Thoracic aorta (tissue), 2 donors: ENCODE results near the gene SDK1. TPM values are rescaled to one million over a fixed set of nuclear protein-coding genes. Genes with fewer than 3 reads are reported as not detected.

ENCODE experiments used
- ATAC-seq: fragments of 150-250 bp; one replicate; pipeline ENCODE4 v1.8.0; 2017; ENCODE audit warnings: low read depth; ENCODE audit not compliant: insufficient number of reproducible peaks, low FRiP score
- DNase-seq: peaks from one replicate; pipeline ENCODE4 v3.0.0-alpha.2; 2020; ENCODE audit warnings: low spot score
- H3K27ac ChIP-seq, 2 donors: fragments of 200-600 bp; sonication (generic); 1 replicate in 1 of 2; 2 replicates in 1 of 2; pipeline ENCODE4 v1.5.1; 2016; ENCODE audit warnings: mild to moderate bottlenecking in 2 of 2, moderate library complexity in 2 of 2
- H3K27me3 ChIP-seq: fragments of 200-600 bp; sonication (generic); replicated peaks from 2 replicates; pipeline ENCODE4 v1.6.0; 2016; ENCODE audit warnings: mild to moderate bottlenecking; ENCODE audit not compliant: insufficient read depth
- H3K36me3 ChIP-seq: fragments of 200-600 bp; sonication (generic); one replicate; pipeline ENCODE4 v1.5.1; 2016
- H3K4me1 ChIP-seq, 2 donors: fragments of 200-600 bp; sonication (generic); 1 replicate in 1 of 2; 2 replicates in 1 of 2; pipeline versions ENCODE4 v1.5.1 to v1.6.0; 2016; ENCODE audit warnings: low read depth in 2 of 2, mild to moderate bottlenecking in 1 of 2; ENCODE audit not compliant: control insufficient read depth in 1 of 2
- H3K4me3 ChIP-seq: fragments of 200-600 bp; sonication (generic); 2 replicates; pipeline ENCODE4 v1.5.1; 2016; ENCODE audit warnings: mild to moderate bottlenecking
- H3K9me3 ChIP-seq: fragments of 200-600 bp; sonication (generic); 2 replicates; pipeline ENCODE4 v1.5.1; 2016
- CTCF ChIP-seq: fragments of 200-600 bp; sonication (generic); IDR thresholded peaks from one replicate; pipeline ENCODE4 v1.5.1; 2019; ENCODE audit warnings: antibody characterized with exemption
- total RNA-seq, 2 donors: library from RNA; depleted of rRNA; stranded (reverse); fragments of >200 nt; gene quantifications; one replicate each; pipeline versions ENCODE4 v1.1.0 to v1.2.3, GENCODE V29; 2016

SDK1 gene
- total RNA-seq, 2 donors from 2014 or later: 27.5 to 29.2 TPM

- H3K4me1 ChIP-seq: peaks cover 0 to 5% of the 10 kb centered on the region in 2 donors
- no peaks in the 10 kb centered on the region for H3K36me3 ChIP-seq
- no peak for TF ChIP-seq CTCF
- ATAC-seq (no peak), DNase-seq (no peak)
- H3K4me3 ChIP-seq: no peak overlapping the region
- no peaks in the 10 kb centered on the region for H3K9me3 ChIP-seq
- H3K27ac ChIP-seq: no peak overlapping the region
- H3K27me3 ChIP-seq: no peaks in the 10 kb centered on the region
Observed at GRCh38 chr7:3265388-3265787, 35.7 kb upstream of the SDK1 start.

GRCh38 chr7:3266240-3266639 lies 34.8 kb upstream of the SDK1 start:
- TF ChIP-seq CTCF: no peak
- H3K27me3 ChIP-seq: no peaks in the 10 kb centered on the region
- ATAC-seq: no peak

GRCh38 chr7:3267966-3268690 lies 32.9 kb upstream of the SDK1 start:
- DNase-seq (no peak), ATAC-seq (no peak)
- H3K9me3 ChIP-seq: no peaks in the 10 kb centered on the region
- TF ChIP-seq CTCF: no peak
- no peaks in the 10 kb centered on the region for H3K27me3 ChIP-seq
- H3K4me1 ChIP-seq: peaks cover 0 to 8% of the 10 kb centered on the region in 2 donors
- no peak overlapping the region for H3K4me3 ChIP-seq
- H3K36me3 ChIP-seq: no peaks in the 10 kb centered on the region
- no peak overlapping the region for H3K27ac ChIP-seq

More at GRCh38 chr7:3266240-3266639, 34.8 kb upstream of the SDK1 start:
- no peak overlapping the region for H3K4me3 ChIP-seq
- DNase-seq: no peak
- no peaks in the 10 kb centered on the region for H3K4me1 ChIP-seq
- no peaks in the 10 kb centered on the region for H3K9me3 ChIP-seq
- H3K27ac ChIP-seq: no peak overlapping the region
- no peaks in the 10 kb centered on the region for H3K36me3 ChIP-seq

- no peak for DNase-seq
- Histone ChIP-seq H3K27ac (no peak overlapping the region), H3K36me3 (no peaks in the 10 kb centered on the region), H3K9me3 (no peaks in the 10 kb centered on the region), H3K4me1 (peaks cover 0 to 13% of the 10 kb centered on the region in 2 donors), H3K4me3 (no peak overlapping the region), H3K27me3 (no peaks in the 10 kb centered on the region)
- no peak for ATAC-seq
- no peak for TF ChIP-seq CTCF
Observed at GRCh38 chr7:3270362-3270761, 30.7 kb upstream of the SDK1 start.

GRCh38 chr7:3271298-3271697 lies 29.8 kb upstream of the SDK1 start:
- ATAC-seq (no peak), DNase-seq (no peak)
- Histone ChIP-seq H3K9me3 (no peaks in the 10 kb centered on the region), H3K27me3 (no peaks in the 10 kb centered on the region), H3K27ac (no peak overlapping the region), H3K4me1 (peaks cover 0 to 18% of the 10 kb centered on the region in 2 donors), H3K4me3 (no peak overlapping the region), H3K36me3 (no peaks in the 10 kb centered on the region)
- no peak for TF ChIP-seq CTCF
